Activated T-helper 1 cell treated with anti-CD3 and anti-CD28 coated beads, Interleukin-2, amount 50 U/mL, for 16 hours (primary cell): ENCODE results near the gene RUFY2.
"Not testable (repeated sequence)": the region's sequence is repeated elsewhere in the genome, so short reads cannot be mapped to it uniquely, and the experiment has no call there.

Experiments used
- DNase-seq, 2 donors: peaks; one replicate each; pipeline ENCODE4 v3.0.0-alpha.2; 2020; ENCODE audit warnings: low read depth in 1 of 2, low spot score in 1 of 2

The RUFY2 gene

DNA sequence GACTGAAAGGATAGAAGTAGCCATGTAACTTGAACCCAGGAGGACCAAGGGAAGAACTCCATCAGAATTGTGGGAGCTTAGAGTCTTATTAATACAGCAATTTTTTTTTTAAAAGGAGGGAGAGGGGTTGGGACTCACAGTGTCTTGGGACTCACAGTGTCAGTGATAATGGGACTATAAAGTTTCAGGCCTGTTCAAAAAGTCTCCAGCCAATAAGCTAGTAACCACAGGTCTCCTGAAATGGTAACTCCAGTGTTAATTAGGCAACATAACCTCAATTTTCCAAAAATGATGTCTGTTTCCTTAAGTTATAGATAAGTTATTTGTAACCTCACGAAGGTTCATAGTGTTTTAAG is 77.6 kb downstream of the RUFY2 start:
- no peak for DNase-seq

DNA sequence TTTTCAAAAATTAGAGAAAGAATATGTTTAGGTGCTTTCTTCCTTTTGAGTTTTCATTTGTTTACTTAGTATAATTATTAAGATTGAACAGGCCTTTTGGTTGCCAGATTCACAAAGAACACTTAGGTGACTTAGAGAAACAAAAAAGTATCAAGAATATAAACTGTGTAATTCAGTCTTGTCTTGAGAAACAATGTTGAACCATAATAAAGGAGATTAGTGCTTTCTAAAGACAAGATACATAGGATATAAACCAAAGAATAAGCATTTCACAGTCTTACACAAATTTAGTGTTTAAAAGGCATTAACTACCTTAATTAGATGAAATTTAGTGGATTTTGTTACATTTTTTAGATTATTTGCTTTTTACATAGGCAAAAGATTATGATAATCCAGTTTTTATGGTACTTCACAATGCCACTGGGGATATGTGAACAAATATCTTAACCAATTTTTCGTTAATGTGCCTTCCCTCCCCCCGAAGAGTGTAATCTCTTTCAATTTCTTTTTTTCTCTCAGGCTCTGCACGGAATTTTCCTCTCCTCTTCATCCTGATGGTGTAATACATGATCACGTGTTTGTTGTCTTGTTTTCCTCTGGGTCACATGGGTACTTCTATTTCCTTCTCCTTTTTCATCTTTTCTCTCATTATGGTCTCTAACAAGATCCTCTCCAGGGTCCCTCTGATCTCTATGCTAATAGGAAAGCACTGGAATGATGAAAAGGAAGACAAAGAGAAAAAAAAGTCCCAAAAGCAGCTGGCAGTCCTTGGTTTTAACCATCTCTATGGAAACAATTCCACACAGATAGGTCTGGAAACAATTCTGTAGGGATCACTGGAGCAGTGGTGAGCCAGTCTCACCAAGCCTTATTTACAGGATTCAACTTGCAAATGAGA is 78.9 kb downstream of the RUFY2 start:
- DNase-seq = no peak

DNA sequence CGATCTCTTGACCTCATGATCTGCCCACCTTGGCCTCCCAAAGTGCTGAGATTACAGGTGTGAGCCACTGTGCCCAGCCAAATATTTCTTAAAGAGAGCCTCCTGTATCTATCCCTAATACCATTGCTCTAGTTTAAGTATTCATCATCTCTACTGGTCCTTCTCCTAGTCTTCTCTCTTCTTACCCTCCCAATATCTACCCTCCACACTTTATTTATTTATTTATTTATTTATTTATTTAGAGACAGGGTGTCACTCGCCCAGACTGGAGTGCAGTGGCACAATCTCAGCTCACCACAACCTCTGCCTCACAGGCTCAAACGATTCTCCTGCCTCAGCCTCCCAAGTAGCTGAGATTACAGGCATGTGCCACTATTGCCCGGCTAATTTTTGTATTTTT is 82.7 kb downstream of the RUFY2 start:
- not testable (repeated sequence) for DNase-seq

DNA sequence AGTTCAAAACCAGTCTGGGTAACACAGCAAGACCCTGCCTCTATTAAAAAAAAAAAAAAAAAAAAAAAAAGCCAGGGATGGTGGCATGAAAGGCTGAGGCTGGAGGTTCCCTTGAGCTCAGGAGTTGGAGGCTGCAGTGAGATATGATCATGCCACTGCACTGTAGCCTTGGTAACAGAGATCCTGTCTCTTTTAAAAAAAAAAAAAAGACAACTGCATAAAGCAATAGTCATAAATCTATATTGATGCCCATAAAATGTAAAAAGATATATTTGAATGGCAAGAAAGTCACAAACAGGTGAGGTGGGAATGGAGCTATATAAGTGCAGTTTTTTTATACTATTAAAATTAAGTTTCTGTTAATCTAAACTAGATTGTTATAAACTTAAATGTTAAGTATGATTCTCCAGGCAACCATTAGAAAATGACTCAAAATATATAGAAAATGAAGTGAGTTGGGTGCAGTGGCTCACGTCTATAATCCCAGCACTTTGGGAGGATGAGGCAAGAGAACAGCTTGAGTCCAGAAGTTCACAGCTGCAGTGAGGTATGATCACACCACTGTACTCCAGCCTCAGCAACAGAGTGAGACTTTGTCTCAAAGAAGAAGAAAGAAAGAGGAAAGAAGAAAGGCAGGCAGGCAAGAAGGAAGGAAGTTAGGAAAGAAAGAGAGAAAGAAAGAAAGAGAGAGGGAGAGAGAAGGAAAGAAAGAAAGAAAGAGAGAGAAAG is 88.6 kb downstream of the RUFY2 start:
- DNase-seq = no peak

DNA sequence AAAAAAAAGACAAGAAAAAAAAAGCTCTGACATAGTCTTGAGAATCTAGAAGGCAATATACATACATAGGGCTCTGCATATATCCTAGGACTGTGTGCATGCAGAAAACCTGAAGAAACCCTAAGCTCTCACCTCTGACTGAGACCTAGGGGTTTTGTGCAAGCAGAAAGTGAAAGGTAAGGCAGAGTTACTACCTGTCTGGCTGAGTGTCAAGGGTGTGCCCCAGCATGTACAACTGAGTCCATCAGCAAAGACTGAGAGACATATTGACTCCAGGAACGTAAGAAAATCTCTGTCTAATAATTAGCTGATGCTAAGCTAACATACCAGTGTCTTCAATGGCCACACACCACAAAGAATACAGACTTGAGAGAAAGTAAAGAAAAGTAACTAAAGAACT is 91.5 kb downstream of the RUFY2 start:
- no peak for DNase-seq

DNA sequence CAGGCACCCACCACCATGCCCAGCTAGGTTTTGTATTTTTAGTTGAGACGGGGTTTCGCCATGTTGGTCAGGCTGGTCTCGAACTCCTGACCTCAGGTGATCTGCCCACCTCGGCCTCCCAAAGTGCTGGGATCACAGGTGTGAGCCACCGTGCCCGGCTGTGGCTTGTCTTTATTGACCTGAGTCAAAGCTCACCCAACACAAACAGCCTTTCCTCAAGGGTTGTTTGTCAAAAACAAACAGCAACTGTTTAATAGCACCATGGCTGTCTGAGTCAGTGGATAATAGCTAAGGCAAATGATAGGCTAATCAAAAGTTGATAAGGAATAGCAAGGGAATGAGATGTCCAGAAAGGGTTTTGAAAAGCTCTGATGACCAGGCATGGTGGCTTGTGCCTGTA is 92.1 kb downstream of the RUFY2 start:
- DNase-seq = not testable (repeated sequence)

DNA sequence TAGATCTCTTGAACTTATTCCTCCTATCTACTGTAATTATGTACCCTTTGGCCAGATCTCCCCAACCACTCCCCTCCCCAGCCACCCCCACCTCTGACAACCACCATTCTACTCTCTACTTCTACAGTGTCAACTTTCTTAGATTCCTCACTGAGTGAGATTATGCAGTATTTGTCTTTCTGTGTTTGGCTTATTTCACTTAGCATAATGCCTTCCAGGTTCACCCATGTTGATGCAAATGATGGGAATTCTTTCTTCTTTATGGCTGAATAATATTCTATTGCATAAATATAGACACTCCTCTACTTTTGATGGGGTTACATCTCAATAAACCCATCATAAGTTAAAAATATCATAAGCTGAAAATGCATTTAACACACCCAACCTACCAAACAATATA is 96.5 kb downstream of the RUFY2 start:
- no peak for DNase-seq

DNA sequence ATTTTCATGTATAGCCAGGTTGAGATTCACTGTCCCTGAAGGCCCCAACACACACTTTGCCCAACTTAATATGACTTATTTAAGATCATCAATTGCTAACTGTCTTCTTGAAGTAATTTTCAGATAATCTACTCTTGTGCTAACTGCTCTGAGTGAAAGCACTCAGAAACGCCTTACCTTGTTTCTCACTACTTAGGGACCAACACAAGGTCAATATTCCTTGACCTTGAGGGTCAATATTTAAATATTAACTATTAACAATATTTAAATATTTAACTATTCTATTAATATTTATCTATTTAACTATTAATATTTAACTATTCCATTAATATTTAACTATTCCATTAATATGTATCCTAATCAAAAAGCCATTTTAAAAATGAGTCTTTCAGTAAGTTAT is 101.2 kb downstream of the RUFY2 start:
- no peak for DNase-seq

DNA sequence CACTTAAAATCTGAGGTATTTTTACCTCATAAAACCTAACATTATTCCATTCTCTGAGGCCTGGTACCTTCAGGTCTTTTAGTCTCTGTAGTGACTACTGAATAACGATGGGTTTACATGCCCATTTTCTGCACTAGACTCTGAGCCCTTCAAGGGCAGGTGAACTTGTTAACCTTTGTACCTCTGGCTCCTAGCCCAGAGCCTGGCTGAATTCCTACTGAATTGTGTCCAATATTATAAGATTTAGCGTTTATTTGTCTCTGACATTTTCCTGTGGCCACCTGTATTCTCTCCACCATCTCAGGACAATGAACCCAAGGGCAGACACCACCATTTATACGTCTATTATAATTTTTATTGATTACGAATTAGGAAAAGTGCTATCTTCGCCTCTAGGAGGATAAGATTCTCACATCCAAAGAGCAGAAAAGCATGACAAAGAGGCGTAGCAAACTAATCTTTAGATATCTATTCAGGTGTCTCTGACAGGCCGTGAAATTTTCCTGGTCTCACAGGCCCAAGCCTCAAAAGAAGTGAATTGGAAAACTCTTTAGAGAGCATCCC is 103.1 kb downstream of the RUFY2 start:
- DNase-seq = no peak

DNA sequence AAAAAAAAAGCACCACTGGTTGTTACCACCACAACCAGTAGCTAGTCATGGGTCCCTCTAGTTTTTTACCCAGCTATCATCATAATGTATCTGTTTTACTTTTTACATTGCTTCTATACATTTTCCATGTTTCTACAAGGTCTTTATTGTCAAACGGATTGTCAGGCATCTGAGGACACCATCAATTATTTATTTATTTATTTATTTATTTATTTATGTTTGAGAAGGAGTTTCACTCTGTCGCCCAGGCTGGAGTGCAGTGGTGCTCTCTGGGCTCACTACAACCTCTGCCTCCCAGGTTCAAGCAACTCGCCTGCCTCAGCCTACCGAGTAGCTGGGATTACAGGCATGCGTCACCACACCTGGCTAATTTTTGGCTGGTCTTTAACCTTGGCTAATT is 104.2 kb downstream of the RUFY2 start:
- DNase-seq = no peak

DNA sequence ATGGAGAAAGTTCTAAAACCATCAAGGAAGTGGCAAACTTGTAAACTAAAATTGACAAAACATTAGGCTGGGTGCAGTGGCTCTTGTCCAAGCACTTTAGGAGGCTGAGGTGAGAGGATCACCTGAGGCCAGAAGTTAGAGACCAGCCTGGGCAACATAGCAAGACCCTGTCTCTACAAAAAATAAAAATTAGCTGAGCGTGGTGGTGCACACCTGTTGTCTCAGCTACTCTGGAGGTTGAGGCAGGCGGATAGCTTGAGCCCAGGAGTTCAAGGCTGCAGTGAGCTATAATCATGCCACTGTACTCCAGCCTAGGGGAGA is 104.6 kb downstream of the RUFY2 start:
- DNase-seq = no peak

DNA sequence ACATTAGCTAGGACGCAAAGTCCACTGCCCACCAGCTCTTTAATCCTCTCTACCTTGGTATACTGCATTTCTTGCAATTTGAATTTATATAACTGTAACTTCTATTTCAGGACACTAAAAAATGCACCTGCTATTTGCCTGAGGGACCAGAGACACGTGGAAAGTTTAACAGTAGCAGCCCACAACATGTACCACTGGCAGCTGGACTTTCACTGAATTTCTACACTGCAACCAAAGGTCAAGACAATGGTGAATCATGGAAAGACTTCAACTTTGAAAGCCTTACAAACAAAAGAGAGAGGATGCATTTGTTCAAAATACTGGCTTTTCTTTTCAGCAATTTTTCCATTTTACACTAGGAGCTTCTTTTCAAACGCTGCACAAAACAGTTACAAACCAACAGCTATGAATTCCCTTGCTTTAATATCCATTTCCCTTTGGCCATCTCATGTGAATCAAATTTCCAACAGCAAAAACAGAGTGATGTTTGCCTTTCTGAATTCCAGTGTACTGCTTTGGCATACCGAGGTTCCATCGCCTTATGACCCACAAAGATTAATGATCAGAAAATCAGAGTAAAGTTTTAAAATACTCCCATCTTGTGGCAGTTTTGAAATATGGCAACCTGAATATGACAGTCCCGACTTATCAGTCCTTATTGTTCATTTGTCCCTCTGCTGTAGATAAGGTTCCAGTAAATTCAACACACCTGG is 105.1 kb downstream of the RUFY2 start:
- DNase-seq = no peak

DNA sequence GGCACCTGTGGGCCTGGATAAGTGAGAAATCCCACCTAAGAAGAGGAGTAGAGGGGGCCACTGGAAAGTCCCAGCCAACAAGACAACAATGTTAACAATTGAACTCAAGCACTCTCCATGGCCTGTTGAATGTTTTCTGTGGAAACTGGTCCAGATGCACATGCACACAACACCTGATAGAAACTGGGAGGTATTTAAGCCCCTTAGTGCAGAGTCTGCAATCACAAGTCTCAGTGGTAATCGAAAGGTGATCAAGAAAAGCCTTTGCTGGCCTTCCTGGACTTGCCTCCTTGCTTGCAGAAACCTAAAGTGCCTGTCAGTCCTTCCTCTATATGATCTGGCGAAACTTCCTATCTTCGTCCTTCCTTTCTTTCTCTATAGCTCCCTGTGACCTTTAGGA is 105.8 kb downstream of the RUFY2 start:
- DNase-seq = no peak

DNA sequence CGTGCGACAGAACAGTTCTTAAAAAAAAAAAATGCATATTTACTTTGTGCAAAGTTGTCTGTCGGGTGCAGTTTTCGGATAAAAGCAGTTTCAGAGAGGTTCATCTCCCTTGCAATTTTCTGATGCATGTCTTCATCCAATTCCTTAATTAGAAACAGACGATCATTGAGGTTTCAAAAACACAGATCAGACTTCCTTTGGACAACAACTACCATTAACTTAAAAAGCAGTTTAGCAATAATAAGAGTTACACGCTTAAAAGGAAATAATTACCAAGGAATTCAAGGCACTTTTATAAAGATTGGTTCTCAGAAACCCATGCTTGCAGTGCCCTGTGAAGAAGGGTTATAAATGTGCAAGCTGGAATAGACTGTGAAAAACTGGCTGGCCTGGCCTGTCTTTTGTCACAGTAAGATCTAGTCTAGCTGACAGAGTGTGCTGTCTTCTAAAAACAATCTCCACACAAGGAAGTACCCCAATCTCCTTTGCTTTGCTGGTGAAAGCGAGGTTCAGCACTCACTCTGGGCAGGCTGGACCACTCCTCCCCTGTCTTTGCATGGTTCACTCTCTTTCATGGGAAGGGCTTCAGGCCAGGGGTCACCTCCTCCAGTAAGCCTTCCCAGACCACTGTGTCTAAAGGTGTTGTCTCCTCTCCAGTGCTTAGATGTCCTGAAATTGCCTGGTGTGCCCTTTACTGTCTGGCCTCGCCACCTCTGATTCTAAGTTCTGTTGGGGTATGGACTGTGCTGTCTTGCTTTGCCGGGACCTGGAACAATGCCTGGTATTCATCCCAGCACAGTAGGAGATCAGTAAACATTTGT is 110.0 kb downstream of the RUFY2 start:
- DNase-seq = no peak
